H9 (cell line): Measurements from ENCODE around the gene WRAP73. TPM values are rescaled to one million over a fixed set of nuclear protein-coding genes. Genes with fewer than 3 reads are reported as not detected.

ENCODE experiments used
- DNase-seq: peaks from one replicate; pipeline ENCODE4 v3.0.0-alpha.2; 2017
- H2AFZ ChIP-seq: one replicate; pipeline ENCODE4 v1.6.1; 2013; ENCODE audit warnings: mild to moderate bottlenecking, low read length, control low read depth, moderate library complexity
- H2AK5ac ChIP-seq: 2 replicates; pipeline ENCODE4 v1.6.1; 2013; ENCODE audit warnings: low read length, control low read depth, mixed read lengths; ENCODE audit not compliant: insufficient read length
- H2BK120ac ChIP-seq: one replicate; pipeline ENCODE4 v1.6.1; 2013; ENCODE audit warnings: low read depth, mild to moderate bottlenecking, low read length, control low read depth, inconsistent platforms; ENCODE audit not compliant: poor library complexity, severe bottlenecking
- H2BK12ac ChIP-seq: 2 replicates; pipeline ENCODE4 v1.6.1; 2013; ENCODE audit warnings: low read length, control low read depth, mixed read lengths, low read depth; ENCODE audit not compliant: insufficient read length
- H2BK15ac ChIP-seq: 2 replicates; pipeline ENCODE4 v1.6.1; 2013; ENCODE audit warnings: low read depth, low read length, control low read depth
- H2BK20ac ChIP-seq: one replicate; pipeline ENCODE4 v1.6.1; 2013; ENCODE audit warnings: low read depth, mild to moderate bottlenecking, low read length, control low read depth, inconsistent platforms; ENCODE audit not compliant: poor library complexity, severe bottlenecking
- H2BK5ac ChIP-seq: 2 replicates; pipeline ENCODE4 v1.6.1; 2013; ENCODE audit warnings: low read length, control low read depth, mixed read lengths; ENCODE audit not compliant: insufficient read length
- H3K14ac ChIP-seq: 2 replicates; pipeline ENCODE4 v1.6.1; 2013; ENCODE audit warnings: low read length, control low read depth; ENCODE audit not compliant: insufficient read depth
- H3K18ac ChIP-seq: 2 replicates; pipeline ENCODE4 v1.6.1; 2013; ENCODE audit warnings: low read depth, mild to moderate bottlenecking, mixed read lengths, low read length, control low read depth; ENCODE audit not compliant: insufficient read length
- H3K23ac ChIP-seq: 2 replicates; pipeline ENCODE4 v1.6.1; 2013; ENCODE audit warnings: low read length, control low read depth, mixed read lengths, low read depth; ENCODE audit not compliant: insufficient read length
- H3K23me2 ChIP-seq: 2 replicates; pipeline ENCODE4 v1.6.1; 2013; ENCODE audit warnings: low read depth, mild to moderate bottlenecking, mixed read lengths, low read length, control low read depth; ENCODE audit not compliant: insufficient read length, poor library complexity, severe bottlenecking
- H3K27ac ChIP-seq: 2 replicates; pipeline ENCODE4 v1.5.1; 2013; ENCODE audit warnings: low read length, control low read depth, mixed read lengths, low read depth; ENCODE audit not compliant: insufficient read length
- H3K27me3 ChIP-seq: 2 replicates; pipeline ENCODE4 v1.6.1; 2013; ENCODE audit warnings: low read length, control low read depth, inconsistent platforms; ENCODE audit not compliant: insufficient read depth
- H3K4ac ChIP-seq: 2 replicates; pipeline ENCODE4 v1.6.1; 2013; ENCODE audit warnings: low read depth, mild to moderate bottlenecking, control low read depth, inconsistent platforms, low read length, moderate library complexity
- H3K4me1 ChIP-seq: 2 replicates; pipeline ENCODE4 v1.6.1; 2013; ENCODE audit warnings: low read length, control low read depth, inconsistent platforms; ENCODE audit not compliant: insufficient read depth
- H3K4me2 ChIP-seq: 2 replicates; pipeline ENCODE4 v1.6.1; 2013; ENCODE audit warnings: low read length, control low read depth, mixed read lengths; ENCODE audit not compliant: insufficient read length, insufficient read depth
- H3K56ac ChIP-seq: 2 replicates; pipeline ENCODE4 v1.6.1; 2013; ENCODE audit warnings: low read depth, mild to moderate bottlenecking, mixed read lengths, low read length, control low read depth; ENCODE audit not compliant: insufficient read length
- H3K79me1 ChIP-seq: 2 replicates; pipeline ENCODE4 v1.6.1; 2013; ENCODE audit warnings: low read depth, mild to moderate bottlenecking, moderate library complexity, low read length, control low read depth, inconsistent platforms; ENCODE audit not compliant: insufficient read depth, poor library complexity, severe bottlenecking
- H3K79me2 ChIP-seq: 2 replicates; pipeline ENCODE4 v1.6.1; 2013; ENCODE audit warnings: low read length, control low read depth, inconsistent platforms; ENCODE audit not compliant: insufficient read depth
- H3K9ac ChIP-seq: 2 replicates; pipeline ENCODE4 v1.6.1; 2013; ENCODE audit warnings: low read length, control low read depth, mixed read lengths; ENCODE audit not compliant: insufficient read length; ENCODE audit errors: extremely low read depth
- H3K9me3 ChIP-seq: one replicate; pipeline ENCODE4 v1.6.1; 2013; ENCODE audit warnings: low read depth, low read length, inconsistent platforms; ENCODE audit not compliant: control insufficient read depth
- H3T11ph ChIP-seq: one replicate; pipeline ENCODE4 v1.6.1; 2013; ENCODE audit warnings: mild to moderate bottlenecking, low read length, control low read depth, inconsistent platforms
- H4K20me1 ChIP-seq: one replicate; pipeline ENCODE4 v1.6.1; 2013; ENCODE audit not compliant: control insufficient read depth, insufficient read length, insufficient read depth
- H4K5ac ChIP-seq: 2 replicates; pipeline ENCODE4 v1.6.1; 2013; ENCODE audit warnings: low read depth, mild to moderate bottlenecking, mixed read lengths, low read length, control low read depth; ENCODE audit not compliant: insufficient read length
- H4K8ac ChIP-seq: replicated peaks from 2 replicates; pipeline ENCODE4 v1.6.1; 2013; ENCODE audit warnings: low read length, control low read depth, mixed read lengths, low read depth; ENCODE audit not compliant: insufficient read length
- H4K91ac ChIP-seq: 2 replicates; pipeline ENCODE4 v1.6.1; 2013; ENCODE audit warnings: low read depth, mild to moderate bottlenecking, moderate library complexity, mixed read lengths, low read length, control low read depth; ENCODE audit not compliant: insufficient read length
- H3K27ac Mint-ChIP-seq, 3 experiments: 2 replicates in 2 of 3; 3 replicates in 1 of 3; pipeline ENCODE4 v1.8.0; 2020 to 2021; ENCODE audit warnings: mixed read lengths in 3 of 3, mild to moderate bottlenecking in 1 of 3, moderate library complexity in 1 of 3
- H3K27me3 Mint-ChIP-seq: 2 replicates; pipeline ENCODE4 v1.8.0; 2021; ENCODE audit warnings: low read depth, mild to moderate bottlenecking, moderate library complexity, mixed read lengths
- H3K36me3 Mint-ChIP-seq, 3 experiments: 2 replicates in 2 of 3; 3 replicates in 1 of 3; pipeline ENCODE4 v1.8.0; 2020 to 2021; ENCODE audit warnings: low read depth in 3 of 3, mixed read lengths in 3 of 3; ENCODE audit not compliant: insufficient read depth in 1 of 3
- H3K4me1 Mint-ChIP-seq, 2 experiments: 2 replicates each; pipeline ENCODE4 v1.8.0; 2020; ENCODE audit warnings: mixed read lengths in 2 of 2
- H3K4me3 Mint-ChIP-seq, 2 experiments: 2 replicates in 1 of 2; 3 replicates in 1 of 2; pipeline ENCODE4 v1.8.0; 2020 to 2021; ENCODE audit warnings: mild to moderate bottlenecking in 2 of 2, mixed read lengths in 2 of 2, moderate library complexity in 1 of 2
- H3K9me3 Mint-ChIP-seq, 2 experiments: 2 replicates in 1 of 2; 3 replicates in 1 of 2; pipeline ENCODE4 v1.8.0; 2020; ENCODE audit warnings: mild to moderate bottlenecking in 2 of 2, mixed read lengths in 2 of 2, moderate library complexity in 1 of 2
- CTCF ChIP-seq: fragments of 200-600 bp; sonication (generic); conservative IDR thresholded peaks from 3 replicates; pipeline ENCODE4 v1.8.0; 2021; ENCODE audit warnings: antibody characterized with exemption, mild to moderate bottlenecking
- WGBS: extraction: QIAGEN DNeasy Blood & Tissue Kit; methylation state at CpG from one replicate; pipeline ENCODE4 v1.1.7; 2013; ENCODE audit warnings: missing lambda C conversion rate, low lambda C conversion rate, mixed read lengths; ENCODE audit not compliant: insufficient read length; ENCODE audit errors: extremely low coverage; 5-methylcytosine and 5-hydroxymethylcytosine counted together
- total RNA-seq: library from RNA; stranded (reverse); gene quantifications from 2 replicates; pipeline ENCODE4 v1.2.1, GENCODE V29; 2021

Gene WRAP73
- total RNA-seq, 1 experiment from 2014 or later = 28.4 TPM

GRCh38 chr1:3611170-3612019 is 38.5 kb downstream of the WRAP73 start, which contains the start of gene MEGF6:
Gene MEGF6 (minus strand): TSS chr1:3611508. CDS start chr1:3611268, 240 bp downstream.
- Histone ChIP-seq H4K20me1 (no peaks in the 10 kb centered on the region), H2BK120ac (no peak within 1 kb of the TSS), H2BK5ac (no peak within 1 kb of the TSS), H4K5ac (no peak within 1 kb of the TSS), H3K4ac (no peak within 1 kb of the TSS), H4K91ac (no peak within 1 kb of the TSS), H3K4me1 (no peaks in the 10 kb centered on the region; the same call in 1 of the 2 replicates), H2BK12ac (no peak within 1 kb of the TSS), H3K18ac (no peak within 1 kb of the TSS), H3K23ac (no peak within 1 kb of the TSS), H3K27me3 (no peaks in the 10 kb centered on the region; the same call in 1 of the 2 replicates), H2BK20ac (no peak within 1 kb of the TSS), H3K27ac (no peak within 1 kb of the TSS), H3T11ph (no peak within 1 kb of the TSS), H3K79me1 (no peaks in the 10 kb centered on the region), H3K14ac (peak within 1 kb of the TSS; percentile 49), H3K23me2 (peaks cover 5% of the 10 kb centered on the region), H3K9ac (no peak within 1 kb of the TSS), H3K56ac (no peak within 1 kb of the TSS), H2AK5ac (no peak within 1 kb of the TSS), H2AFZ (no peak within 1 kb of the TSS), H3K4me2 (peak within 1 kb of the TSS; percentile 34), H3K79me2 (no peaks in the 10 kb centered on the region), H2BK15ac (no peak within 1 kb of the TSS), H4K8ac (no peak within 1 kb of the TSS), H3K9me3 (no peaks in the 10 kb centered on the region)
- peaks cover 24% of the 10 kb centered on the region for H3K27me3 Mint-ChIP-seq
- DNase-seq = peak; percentile 98
- peak within 1 kb of the TSS; percentile 75 to 91 for H3K4me3 Mint-ChIP-seq
- peaks cover 36% of the 10 kb centered on the region in 2 experiments for H3K4me1 Mint-ChIP-seq
- no peaks in the 10 kb centered on the region; a peak in 1 of 7 replicates for H3K36me3 Mint-ChIP-seq
- peak within 1 kb of the TSS in 1 of 3 experiments; percentile 28; a peak in 1 of 7 replicates for H3K27ac Mint-ChIP-seq
- no CpG with 5 or more reads among the region's 87 CpGs for WGBS
- no peak for TF ChIP-seq CTCF
- H3K9me3 Mint-ChIP-seq = no peaks in the 10 kb centered on the region; a peak in 1 of 5 replicates
